ENCODE measurements around the gene ECT2L. TPM values are rescaled to one million over a fixed set of nuclear protein-coding genes. Genes with fewer than 3 reads are reported as not detected.

Gene ECT2L
- total and polyA plus RNA-seq, 8 donors = 0.08 to 0.18 TPM; not detected in 6

GRCh38 chr6:138844192-138844591, 48.3 kb downstream of the ECT2L start:
- 21 to 42% (median 32%) methylated on average over 9 of the region's 9 CpGs for WGBS, 5 donors
- intact Hi-C loops (cut with DNase I; ENCODE audit: low total_unique reads) = no loop called here
- DNase-seq = peak in 1 of 2 donors; percentile 61

GRCh38 chr6:138847884-138848283, 52.0 kb downstream of the ECT2L start:
- Histone ChIP-seq H3K4me3 (no peak overlapping the region), H3K27me3 (no peaks in the 10 kb centered on the region), H3K9me3 (no peaks in the 10 kb centered on the region), H3K36me3 (no peaks in the 10 kb centered on the region), H3K27ac (no peak overlapping the region), H3K4me1 (peaks cover 0 to 10% (median 7%) of the 10 kb centered on the region in 4 donors)
- TF ChIP-seq EP300 (IDR thresholded peaks at IDR 0.05) = no peak
- no peak for TF ChIP-seq CTCF (IDR thresholded peaks at IDR 0.05)
- no peak for TF ChIP-seq POLR2AphosphoS5 (IDR thresholded peaks at IDR 0.05)
- TF ChIP-seq POLR2A (IDR thresholded peaks at IDR 0.05) = no peak
- no peak for DNase-seq
- intact Hi-C loops (cut with DNase I; ENCODE audit: low total_unique reads) = no loop called here
- WGBS, 5 donors = 80 to 92% (median 91%) methylated on average over 4 of the region's 4 CpGs

More at GRCh38 chr6:138844192-138844591, 48.3 kb downstream of the ECT2L start:
- H3K9me3 ChIP-seq = no peaks in the 10 kb centered on the region
- no peaks in the 10 kb centered on the region for H3K27me3 ChIP-seq
- H3K4me1 ChIP-seq = peaks cover 0 to 10% (median 7%) of the 10 kb centered on the region in 4 donors
- TF ChIP-seq EP300 (IDR thresholded peaks at IDR 0.05) (no peak), POLR2A (IDR thresholded peaks at IDR 0.05) (no peak), POLR2AphosphoS5 (IDR thresholded peaks at IDR 0.05) (no peak), CTCF (IDR thresholded peaks at IDR 0.05) (no peak)
- H3K4me3 ChIP-seq = no peak overlapping the region
- no peak overlapping the region for H3K27ac ChIP-seq
- no peaks in the 10 kb centered on the region for H3K36me3 ChIP-seq

- intact Hi-C loops (cut with DNase I; ENCODE audit: low total_unique reads) = no loop called here
- no peak overlapping the region for H3K4me3 ChIP-seq
- no peaks in the 10 kb centered on the region for H3K9me3 ChIP-seq
- no peak for DNase-seq
- peaks cover 0 to 10% (median 7%) of the 10 kb centered on the region in 4 donors for H3K4me1 ChIP-seq
- H3K36me3 ChIP-seq = no peaks in the 10 kb centered on the region
- TF ChIP-seq POLR2A (IDR thresholded peaks at IDR 0.05) = no peak
- TF ChIP-seq POLR2AphosphoS5 (IDR thresholded peaks at IDR 0.05) = no peak
- TF ChIP-seq EP300 (IDR thresholded peaks at IDR 0.05) = no peak
- TF ChIP-seq CTCF (IDR thresholded peaks at IDR 0.05) = no peak
- WGBS, 5 donors = 67 to 87% (median 84%) methylated on average over 4 of the region's 4 CpGs
- no peak overlapping the region for H3K27ac ChIP-seq
- H3K27me3 ChIP-seq = no peaks in the 10 kb centered on the region
Measured at GRCh38 chr6:138848461-138848860, 52.6 kb downstream of the ECT2L start.

GRCh38 chr6:138849791-138850190, 53.9 kb downstream of the ECT2L start:
- Histone ChIP-seq H3K9me3 (no peaks in the 10 kb centered on the region), H3K27me3 (no peaks in the 10 kb centered on the region), H3K27ac (no peak overlapping the region), H3K36me3 (no peaks in the 10 kb centered on the region), H3K4me1 (no peaks in the 10 kb centered on the region), H3K4me3 (no peak overlapping the region)
- 82 to 92% (median 92%) methylated on average over 6 of the region's 6 CpGs for WGBS, 5 donors
- TF ChIP-seq POLR2A (IDR thresholded peaks at IDR 0.05) (no peak), POLR2AphosphoS5 (IDR thresholded peaks at IDR 0.05) (no peak), CTCF (IDR thresholded peaks at IDR 0.05) (no peak), EP300 (IDR thresholded peaks at IDR 0.05) (no peak)
- intact Hi-C loops (cut with DNase I; ENCODE audit: low total_unique reads) = no loop called here
- no peak for DNase-seq
